ENCODE results near the gene RCAN2. TPM values are rescaled to one million over a fixed set of nuclear protein-coding genes. Genes with fewer than 3 reads are reported as not detected.

RCAN2 gene
- total and polyA plus RNA-seq, 2 experiments from 2014 or later: 6.0 to 9.3 TPM

- Histone ChIP-seq H3K27me3 (ENCODE audit: insufficient read depth) (no peaks in the 10 kb centered on the region), H3K27ac (ENCODE audit: low read depth) (no peak overlapping the region), H2AFZ (no peak overlapping the region), H3K36me3 (ENCODE audit: insufficient read depth) (no peaks in the 10 kb centered on the region), H3K79me2 (replicated peaks; ENCODE audit: insufficient read depth) (no peaks in the 10 kb centered on the region), H3K4me1 (ENCODE audit: insufficient read depth) (no peaks in the 10 kb centered on the region), H3K4me2 (no peak overlapping the region), H3K9me2 (ENCODE audit: insufficient read depth) (no peaks in the 10 kb centered on the region; the same call in 1 of the 2 replicates), H4K20me1 (replicated peaks; ENCODE audit: insufficient read depth) (no peaks in the 10 kb centered on the region), H3F3A (replicated peaks; ENCODE audit: low read depth) (no peaks in the 10 kb centered on the region), H3K4me3 (no peak overlapping the region)
- H3K27me3 Mint-ChIP-seq (ENCODE audit: insufficient read depth, low read depth, poor library complexity): no peaks in the 10 kb centered on the region
- H3K9me3 Mint-ChIP-seq: no peaks in the 10 kb centered on the region
- H3K36me3 Mint-ChIP-seq (ENCODE audit: low read depth): no peaks in the 10 kb centered on the region
- DNase-seq (ENCODE audit: low spot score) (no peak), ATAC-seq (no peak)
- no peak overlapping the region for H3K4me3 Mint-ChIP-seq
- H3K4me1 Mint-ChIP-seq: no peaks in the 10 kb centered on the region
- H3K27ac Mint-ChIP-seq: no peak overlapping the region
- TF ChIP-seq NANOG (IDR thresholded peaks at IDR 0.05; ENCODE audit: borderline replicate concordance): no peak
- TF ChIP-seq ZNF114 (CRISPR knock-in tag; IDR thresholded peaks at IDR 0.05): no peak
- no peak for TF ChIP-seq ZNF462 (CRISPR knock-in tag; IDR thresholded peaks at IDR 0.05)
- TF ChIP-seq ZNF331 (CRISPR knock-in tag; IDR thresholded peaks at IDR 0.05; ENCODE audit: low read depth): no peak
- no peak for TF ChIP-seq CTCF (conservative IDR thresholded peaks at IDR 0.05; ENCODE audit: low read depth in 2 of 2)
- TF ChIP-seq EZH2 (IDR thresholded peaks at IDR 0.05; ENCODE audit: low read depth, unreplicated experiment): no peak
- TF ChIP-seq STAT1 (IDR thresholded peaks at IDR 0.05; ENCODE audit: unreplicated experiment): no peak
- no peak for TF ChIP-seq CREB1 (CRISPR knock-in tag; IDR thresholded peaks at IDR 0.05; ENCODE audit: low read depth)
- no peak for TF ChIP-seq ETS1 (IDR thresholded peaks at IDR 0.05)
- TF ChIP-seq JUNB (IDR thresholded peaks at IDR 0.05; ENCODE audit: unreplicated experiment): no peak
- no peak for TF ChIP-seq REST (IDR thresholded peaks at IDR 0.05; ENCODE audit: unreplicated experiment)
- TF ChIP-seq EZH2phosphoT487 (IDR thresholded peaks at IDR 0.05; ENCODE audit: unreplicated experiment): no peak
- TF ChIP-seq POLR2AphosphoS5 (IDR thresholded peaks at IDR 0.05; ENCODE audit: low read depth): no peak
Observed at GRCh38 chr6:46334442-46334841, 156.8 kb downstream of the RCAN2 start.
